GM12873 (cell line): ENCODE results near the gene IWS1.

ENCODE experiments used
- TF ChIP-seq, protein P1 (sequence below): IDR thresholded peaks from 2 replicates; pipeline ENCODE4 v1.5.1; 2012; ENCODE audit warnings: low read depth, mild to moderate bottlenecking, moderate library complexity, low read length, control low read depth; ENCODE audit not compliant: insufficient read depth; ENCODE audit errors: missing control alignments

IWS1 gene

DNA sequence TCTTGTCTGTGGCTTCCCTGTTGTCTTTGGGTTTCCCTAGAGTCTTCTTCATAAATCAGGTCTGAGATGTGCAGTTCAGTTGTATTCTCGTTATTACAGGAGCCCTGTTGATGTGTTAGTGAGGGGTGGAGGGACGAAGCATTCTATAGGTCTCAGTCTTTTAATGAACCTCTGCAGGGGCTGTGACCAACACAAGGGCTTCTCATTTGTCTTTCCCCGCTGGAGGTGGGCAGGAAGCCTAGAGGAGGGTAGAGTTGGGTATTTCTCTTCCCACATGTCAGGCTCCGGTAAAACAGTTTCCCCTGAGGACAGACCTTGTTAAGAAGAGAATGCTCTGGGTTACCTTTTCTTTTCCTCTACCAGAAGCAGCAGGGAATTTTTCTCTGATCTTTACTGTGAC, 76.9 kb downstream of the IWS1 start:
- TF ChIP-seq, protein P1, sequence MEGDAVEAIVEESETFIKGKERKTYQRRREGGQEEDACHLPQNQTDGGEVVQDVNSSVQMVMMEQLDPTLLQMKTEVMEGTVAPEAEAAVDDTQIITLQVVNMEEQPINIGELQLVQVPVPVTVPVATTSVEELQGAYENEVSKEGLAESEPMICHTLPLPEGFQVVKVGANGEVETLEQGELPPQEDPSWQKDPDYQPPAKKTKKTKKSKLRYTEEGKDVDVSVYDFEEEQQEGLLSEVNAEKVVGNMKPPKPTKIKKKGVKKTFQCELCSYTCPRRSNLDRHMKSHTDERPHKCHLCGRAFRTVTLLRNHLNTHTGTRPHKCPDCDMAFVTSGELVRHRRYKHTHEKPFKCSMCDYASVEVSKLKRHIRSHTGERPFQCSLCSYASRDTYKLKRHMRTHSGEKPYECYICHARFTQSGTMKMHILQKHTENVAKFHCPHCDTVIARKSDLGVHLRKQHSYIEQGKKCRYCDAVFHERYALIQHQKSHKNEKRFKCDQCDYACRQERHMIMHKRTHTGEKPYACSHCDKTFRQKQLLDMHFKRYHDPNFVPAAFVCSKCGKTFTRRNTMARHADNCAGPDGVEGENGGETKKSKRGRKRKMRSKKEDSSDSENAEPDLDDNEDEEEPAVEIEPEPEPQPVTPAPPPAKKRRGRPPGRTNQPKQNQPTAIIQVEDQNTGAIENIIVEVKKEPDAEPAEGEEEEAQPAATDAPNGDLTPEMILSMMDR, result no peak

DNA sequence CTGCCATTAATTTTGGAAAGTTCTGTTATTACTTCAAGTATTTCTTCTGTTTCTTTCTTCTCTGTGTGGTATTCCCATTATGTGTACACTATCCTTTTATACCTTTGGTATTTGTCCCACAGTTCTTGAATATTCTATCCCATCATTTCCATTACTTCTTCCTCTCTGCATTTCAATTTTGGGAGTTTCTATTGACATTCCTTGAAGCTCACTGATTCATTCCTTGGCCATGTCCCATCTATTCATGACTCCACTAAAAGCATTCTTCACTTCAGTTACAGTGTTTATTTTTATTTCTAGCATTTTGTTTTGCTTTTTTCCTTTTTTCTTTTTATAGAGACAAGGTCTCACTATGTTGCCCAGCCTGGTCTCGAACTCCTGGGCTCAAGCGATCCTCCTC, 77.8 kb downstream of the IWS1 start:
- TF ChIP-seq, protein P1, result no peak

DNA sequence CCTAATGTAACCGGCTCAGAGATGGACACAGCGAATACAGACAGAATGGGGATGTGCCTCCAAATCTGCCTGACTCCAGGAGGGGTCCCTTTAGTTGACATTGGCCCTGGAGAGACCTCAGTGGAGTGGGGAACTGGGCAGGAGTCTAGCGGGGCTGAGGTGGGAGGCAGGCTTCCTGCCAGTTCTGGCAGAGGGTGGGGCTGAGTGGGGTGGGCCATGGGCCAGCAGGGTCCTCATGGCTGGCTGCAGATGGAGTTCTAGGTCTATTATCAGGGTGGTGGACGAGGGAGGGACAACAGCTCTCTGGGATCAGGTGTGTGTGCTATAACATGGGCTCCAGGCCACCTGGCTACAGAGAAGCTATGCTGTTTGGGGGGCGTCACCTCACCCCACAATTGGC, 86.9 kb downstream of the IWS1 start:
- TF ChIP-seq, protein P1, result no peak

DNA sequence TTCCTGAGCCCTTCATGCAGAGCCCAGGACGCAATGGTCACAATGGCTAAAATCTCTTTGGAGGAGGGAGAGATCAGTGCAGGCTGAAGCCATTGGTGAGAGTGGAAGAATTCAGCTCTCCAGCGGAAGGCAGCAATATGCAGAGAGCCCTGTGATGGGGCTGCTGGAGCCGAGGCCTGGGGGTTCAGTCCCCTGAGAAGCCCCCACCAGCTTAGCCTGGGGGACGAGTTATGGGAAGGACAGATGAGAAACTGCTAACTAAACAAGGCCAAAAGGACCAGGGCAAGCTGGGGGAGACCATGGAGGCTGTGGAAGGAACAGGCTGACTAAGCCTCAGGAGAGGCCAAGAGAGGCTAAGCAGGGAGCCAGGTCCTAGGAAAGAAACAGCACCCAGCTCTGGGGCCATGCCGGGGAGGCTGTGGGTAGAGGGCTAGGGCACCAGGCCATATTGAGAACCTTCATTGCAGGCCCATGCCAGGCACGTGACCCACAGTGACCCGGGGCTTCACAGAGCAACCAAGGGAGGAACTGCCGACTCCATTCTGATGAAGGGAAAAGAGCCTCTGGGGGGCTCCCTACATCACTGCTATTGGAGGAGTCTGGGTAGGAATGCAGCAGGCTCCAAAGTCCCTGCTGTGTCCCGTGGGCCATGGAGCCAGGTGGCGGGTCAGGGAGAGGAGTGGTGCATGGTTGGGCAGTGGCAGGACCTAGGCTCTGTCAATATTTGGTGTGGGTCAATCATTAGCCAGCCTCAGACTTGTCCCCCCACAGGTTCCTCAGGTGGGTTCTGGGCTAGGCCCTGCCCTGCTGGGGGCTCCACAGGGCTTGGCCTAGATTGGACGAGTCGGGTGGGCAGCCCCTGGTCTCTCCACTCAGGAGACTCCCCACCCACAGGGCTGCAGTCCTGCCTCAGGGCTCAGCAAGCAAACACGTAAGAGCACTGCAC, 88.2 kb downstream of the IWS1 start:
- TF ChIP-seq, protein P1, result no peak

DNA sequence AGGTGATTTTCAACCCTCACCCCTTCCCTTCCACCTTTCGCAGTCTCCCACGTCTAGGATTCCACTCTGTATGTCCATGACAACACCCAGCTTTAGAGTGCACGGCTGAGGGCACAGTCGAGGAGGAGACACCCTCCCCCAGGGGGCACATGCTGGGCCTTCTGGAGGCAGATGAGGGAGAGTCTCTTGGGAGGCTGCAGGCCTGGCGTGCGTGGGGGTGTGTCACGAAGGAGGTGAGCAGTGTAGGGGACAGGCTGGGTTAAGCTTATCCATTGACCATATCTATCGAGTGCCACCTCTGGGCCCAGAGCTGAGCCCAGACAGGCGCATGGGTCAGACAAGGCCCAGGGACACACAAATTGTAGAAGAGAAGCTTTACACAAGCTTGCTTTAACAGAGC, 89.2 kb downstream of the IWS1 start:
- TF ChIP-seq, protein P1, result no peak

DNA sequence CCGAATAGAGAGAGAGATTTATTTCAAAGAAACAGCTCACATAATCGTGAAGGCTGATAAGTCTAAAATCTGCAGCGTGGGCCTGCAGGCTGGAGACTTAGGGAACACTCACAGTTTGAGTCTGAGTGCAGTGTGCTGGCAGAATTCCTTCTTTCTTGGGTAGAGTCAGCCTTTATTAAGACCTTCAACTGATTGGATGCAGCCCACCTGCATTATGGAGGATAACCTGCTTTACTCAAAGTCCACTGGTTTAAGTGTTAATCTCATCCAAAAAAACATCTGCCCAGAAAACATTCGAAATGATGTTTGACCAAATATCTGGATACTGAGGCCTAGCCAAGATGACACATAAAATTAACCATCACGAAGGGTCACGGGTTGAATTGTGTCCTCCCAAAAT, 91.8 kb downstream of the IWS1 start:
- TF ChIP-seq, protein P1, result no peak

DNA sequence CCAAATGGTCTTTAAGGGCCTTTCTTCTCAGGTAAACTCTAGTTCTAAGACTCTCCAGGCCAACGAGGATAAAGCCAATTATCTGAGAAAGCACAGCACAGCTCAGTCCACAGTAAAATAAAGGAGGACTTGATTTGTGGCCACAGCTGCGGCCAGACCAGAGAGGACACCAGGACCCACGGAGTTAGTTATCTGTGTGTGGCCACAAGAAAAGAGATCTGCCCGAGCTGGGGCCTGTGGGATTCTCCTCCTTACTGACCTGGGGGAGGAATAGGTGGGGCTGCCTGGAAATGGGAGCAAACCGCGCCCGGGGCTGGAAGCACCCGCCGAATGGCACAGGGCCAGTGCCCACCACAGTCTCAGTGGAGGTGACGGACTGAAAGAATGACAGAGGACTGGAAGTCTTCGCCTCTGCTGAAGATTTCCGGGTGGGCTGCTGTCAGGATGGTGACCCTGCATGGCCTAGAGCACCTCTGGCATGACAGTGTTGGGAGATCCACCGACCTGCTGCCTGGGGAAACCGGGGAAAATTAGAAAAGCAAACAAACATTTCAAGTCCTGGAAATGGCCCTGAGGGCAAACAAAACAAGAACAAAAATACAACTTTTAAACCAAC, 94.8 kb downstream of the IWS1 start:
- TF ChIP-seq, protein P1, result no peak
